ENCODE measurements around the gene BARD1.
"Not testable (repeated sequence)": the region's sequence is repeated elsewhere in the genome, so short reads cannot be mapped to it uniquely, and the experiment has no call there.

BARD1 gene

DNA sequence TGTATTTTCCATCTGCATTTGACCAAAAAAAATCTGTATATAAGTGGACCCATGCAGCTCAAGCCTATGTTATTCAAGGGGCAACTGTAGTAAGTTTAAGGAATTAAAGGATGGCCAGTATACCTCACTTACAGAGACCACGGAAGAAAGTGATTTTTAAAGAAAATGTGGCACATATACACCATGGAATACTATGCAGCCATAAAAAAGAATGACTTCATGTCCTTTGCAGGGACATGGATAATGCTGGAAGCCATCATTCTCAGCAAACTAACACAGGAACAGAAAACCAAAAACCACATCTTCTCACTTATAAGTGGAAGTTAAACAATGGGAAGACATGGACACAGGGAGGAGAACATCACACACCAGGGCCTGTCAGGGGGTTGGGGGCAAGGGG, 26.3 kb downstream of the BARD1 start:
- H4K12ac ChIP-seq (ENCODE audit: low read depth, low read length); H3K4ac ChIP-seq (ENCODE audit: low read depth, low read length); H3K14ac ChIP-seq (ENCODE audit: low read length); H4K8ac ChIP-seq (ENCODE audit: low read depth, low read length); H3K79me1 ChIP-seq (ENCODE audit: low read length); H2AK5ac ChIP-seq (ENCODE audit: low read length); H3K4me3 ChIP-seq (ENCODE audit: low read depth, low read length); H2BK120ac ChIP-seq (ENCODE audit: insufficient read depth, low read length, poor library complexity); H3K23ac ChIP-seq (ENCODE audit: low read length); H3K27me3 ChIP-seq (ENCODE audit: insufficient read depth, low read length); H3K9me3 ChIP-seq (ENCODE audit: insufficient read depth, low read depth, low read length); H3K36me3 ChIP-seq (ENCODE audit: control insufficient read depth in 1 of 2, insufficient read depth in 2 of 2, low read length in 2 of 2); H3K4me1 ChIP-seq (ENCODE audit: control insufficient read depth in 1 of 2, insufficient read depth in 2 of 2, low read length in 2 of 2); H3K18ac ChIP-seq (ENCODE audit: low read length); H2AFZ ChIP-seq (ENCODE audit: insufficient read depth, low read length, poor library complexity); H2BK5ac ChIP-seq (ENCODE audit: low read depth, low read length, poor library complexity); H2BK12ac ChIP-seq (ENCODE audit: low read length); H3K9ac ChIP-seq (ENCODE audit: low read length); H3K4me2 ChIP-seq (ENCODE audit: low read length); DNase-seq; H3K27ac ChIP-seq (ENCODE audit: low read depth, low read length); H4K91ac ChIP-seq (ENCODE audit: low read depth, low read length); H3K79me2 ChIP-seq (ENCODE audit: control insufficient read depth, insufficient read depth, low read length, poor library complexity): not testable (repeated sequence)
- WGBS (ENCODE audit: extremely low coverage, insufficient coverage, insufficient read length), result no CpG with 5 or more reads among the region's 1 CpG

DNA sequence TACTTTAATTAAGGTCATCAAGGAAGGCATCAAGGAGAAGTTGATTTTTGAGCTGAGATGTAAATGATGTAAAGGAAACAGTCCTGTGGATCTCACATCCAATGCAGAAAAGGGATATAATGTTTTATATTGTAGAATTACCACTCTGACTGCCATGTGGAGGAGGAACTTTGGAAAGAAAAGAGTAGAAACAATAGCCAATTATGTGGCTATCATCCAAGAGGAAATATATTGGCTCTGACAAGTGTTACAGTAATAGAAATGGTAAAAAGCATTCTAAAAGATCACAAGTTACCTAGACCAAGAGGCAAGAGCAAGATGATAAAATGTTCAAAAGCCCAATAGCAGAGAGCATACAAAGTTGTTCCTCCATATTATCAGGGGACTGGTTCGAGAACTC, 26.8 kb downstream of the BARD1 start:
- no peak overlapping the region for H3K27ac ChIP-seq (ENCODE audit: low read depth, low read length)
- H2AFZ ChIP-seq (ENCODE audit: insufficient read depth, low read length, poor library complexity), result no peak overlapping the region
- no peak overlapping the region for H4K8ac ChIP-seq (ENCODE audit: low read depth, low read length)
- no peak overlapping the region for H2BK120ac ChIP-seq (ENCODE audit: insufficient read depth, low read length, poor library complexity)
- no peak for DNase-seq
- H4K91ac ChIP-seq (ENCODE audit: low read depth, low read length), result no peak overlapping the region
- H3K23ac ChIP-seq (ENCODE audit: low read length), result no peak overlapping the region
- H3K9ac ChIP-seq (ENCODE audit: low read length), result no peak overlapping the region
- no peaks in the 10 kb centered on the region for H3K79me2 ChIP-seq (ENCODE audit: control insufficient read depth, insufficient read depth, low read length, poor library complexity)
- no peak overlapping the region for H3K18ac ChIP-seq (ENCODE audit: low read length)
- H3K4me3 ChIP-seq (ENCODE audit: low read depth, low read length), result no peak overlapping the region
- H3K4ac ChIP-seq (ENCODE audit: low read depth, low read length), result no peak overlapping the region
- no peak overlapping the region for H2AK5ac ChIP-seq (ENCODE audit: low read length)
- H2BK12ac ChIP-seq (ENCODE audit: low read length), result no peak overlapping the region
- no peak overlapping the region for H2BK5ac ChIP-seq (ENCODE audit: low read depth, low read length, poor library complexity)
- no peaks in the 10 kb centered on the region for H3K9me3 ChIP-seq (ENCODE audit: insufficient read depth, low read depth, low read length)
- no peak overlapping the region for H3K14ac ChIP-seq (ENCODE audit: low read length)
- no peaks in the 10 kb centered on the region for H3K79me1 ChIP-seq (ENCODE audit: low read length)
- peaks cover 2 to 10% of the 10 kb centered on the region in 2 experiments for H3K36me3 ChIP-seq (ENCODE audit: control insufficient read depth in 1 of 2, insufficient read depth in 2 of 2, low read length in 2 of 2)
- no peaks in the 10 kb centered on the region for H3K4me1 ChIP-seq (ENCODE audit: control insufficient read depth in 1 of 2, insufficient read depth in 2 of 2, low read length in 2 of 2)
- H4K12ac ChIP-seq (ENCODE audit: low read depth, low read length), result no peak overlapping the region
- no peaks in the 10 kb centered on the region for H3K27me3 ChIP-seq (ENCODE audit: insufficient read depth, low read length)
- H3K4me2 ChIP-seq (ENCODE audit: low read length), result no peak overlapping the region
- no CpG with 5 or more reads among the region's 1 CpG for WGBS (ENCODE audit: extremely low coverage, insufficient coverage, insufficient read length)

DNA sequence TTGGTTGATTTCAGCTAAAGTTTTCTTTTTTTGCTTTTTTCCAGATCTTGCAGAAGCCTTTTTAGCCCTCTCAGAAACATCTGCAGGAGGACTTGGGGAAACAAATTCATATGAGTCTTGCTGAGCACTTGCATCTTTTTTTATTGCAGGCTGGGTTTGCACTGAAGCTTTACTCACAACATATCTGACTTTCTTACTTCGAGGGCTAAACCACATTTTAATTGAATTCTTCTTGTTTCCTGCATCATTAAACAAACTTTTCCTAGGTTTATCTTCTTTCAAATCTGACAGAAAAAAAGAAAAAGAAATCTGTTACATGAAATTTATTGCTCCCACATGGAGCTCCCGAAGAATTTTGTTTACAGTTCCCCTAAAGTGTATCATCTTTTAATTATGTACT, 28.3 kb downstream of the BARD1 start:
- Histone ChIP-seq H2AFZ (ENCODE audit: insufficient read depth, low read length, poor library complexity) (no peak overlapping the region), H3K4me2 (ENCODE audit: low read length) (no peak overlapping the region), H2BK5ac (ENCODE audit: low read depth, low read length, poor library complexity) (no peak overlapping the region), H3K27me3 (ENCODE audit: insufficient read depth, low read length) (no peaks in the 10 kb centered on the region), H4K12ac (ENCODE audit: low read depth, low read length) (no peak overlapping the region), H2BK12ac (ENCODE audit: low read length) (no peak overlapping the region), H3K27ac (ENCODE audit: low read depth, low read length) (no peak overlapping the region), H3K9me3 (ENCODE audit: insufficient read depth, low read depth, low read length) (no peaks in the 10 kb centered on the region), H3K14ac (ENCODE audit: low read length) (no peak overlapping the region), H2BK120ac (ENCODE audit: insufficient read depth, low read length, poor library complexity) (no peak overlapping the region), H4K91ac (ENCODE audit: low read depth, low read length) (no peak overlapping the region), H3K4ac (ENCODE audit: low read depth, low read length) (no peak overlapping the region), H2AK5ac (ENCODE audit: low read length) (no peak overlapping the region), H3K4me3 (ENCODE audit: low read depth, low read length) (no peak overlapping the region), H3K4me1 (ENCODE audit: control insufficient read depth in 1 of 2, insufficient read depth in 2 of 2, low read length in 2 of 2) (no peaks in the 10 kb centered on the region), H3K36me3 (ENCODE audit: control insufficient read depth in 1 of 2, insufficient read depth in 2 of 2, low read length in 2 of 2) (peaks cover 2 to 10% of the 10 kb centered on the region in 2 experiments), H3K18ac (ENCODE audit: low read length) (no peak overlapping the region), H3K23ac (ENCODE audit: low read length) (no peak overlapping the region), H3K79me1 (ENCODE audit: low read length) (no peaks in the 10 kb centered on the region), H4K8ac (ENCODE audit: low read depth, low read length) (no peak overlapping the region), H3K9ac (ENCODE audit: low read length) (no peak overlapping the region), H3K79me2 (ENCODE audit: control insufficient read depth, insufficient read depth, low read length, poor library complexity) (no peaks in the 10 kb centered on the region)
- no peak for DNase-seq
- WGBS (ENCODE audit: extremely low coverage, insufficient coverage, insufficient read length), result no CpG with 5 or more reads among the region's 2 CpGs

DNA sequence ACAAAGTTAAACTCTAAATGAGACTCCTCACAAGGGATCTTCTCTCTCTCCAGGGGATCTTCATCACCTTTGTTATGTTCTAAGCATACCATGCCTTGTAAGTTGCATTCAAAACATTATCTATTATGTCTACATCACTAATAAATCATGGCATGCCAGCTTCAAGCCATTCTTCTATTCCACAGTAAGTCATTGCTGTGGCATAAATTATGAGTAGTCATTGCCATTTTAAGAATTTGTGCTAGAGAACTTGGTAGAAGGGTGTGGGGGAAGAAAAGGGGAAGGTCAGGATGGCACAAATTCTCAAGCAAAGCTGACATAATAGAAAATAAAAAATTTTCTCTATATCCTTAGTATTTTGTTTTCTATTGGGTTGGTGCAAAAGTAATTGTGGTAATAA, 33.5 kb downstream of the BARD1 start:
- H2BK5ac ChIP-seq (ENCODE audit: low read depth, low read length, poor library complexity), result no peak overlapping the region
- no peak overlapping the region for H3K4me3 ChIP-seq (ENCODE audit: low read depth, low read length)
- no peaks in the 10 kb centered on the region for H3K27me3 ChIP-seq (ENCODE audit: insufficient read depth, low read length)
- no peak for DNase-seq
- no peak overlapping the region for H3K4ac ChIP-seq (ENCODE audit: low read depth, low read length)
- no peak overlapping the region for H2BK120ac ChIP-seq (ENCODE audit: insufficient read depth, low read length, poor library complexity)
- H3K79me1 ChIP-seq (ENCODE audit: low read length), result no peaks in the 10 kb centered on the region
- no peak overlapping the region for H4K91ac ChIP-seq (ENCODE audit: low read depth, low read length)
- no peak overlapping the region for H3K9ac ChIP-seq (ENCODE audit: low read length)
- no peak overlapping the region for H3K18ac ChIP-seq (ENCODE audit: low read length)
- H3K79me2 ChIP-seq (ENCODE audit: control insufficient read depth, insufficient read depth, low read length, poor library complexity), result no peaks in the 10 kb centered on the region
- no peaks in the 10 kb centered on the region for H3K4me1 ChIP-seq (ENCODE audit: control insufficient read depth in 1 of 2, insufficient read depth in 2 of 2, low read length in 2 of 2)
- H3K36me3 ChIP-seq (ENCODE audit: control insufficient read depth in 1 of 2, insufficient read depth in 2 of 2, low read length in 2 of 2), result peaks cover 0 to 17% of the 10 kb centered on the region in 2 experiments
- no peak overlapping the region for H4K8ac ChIP-seq (ENCODE audit: low read depth, low read length)
- no peak overlapping the region for H3K27ac ChIP-seq (ENCODE audit: low read depth, low read length)
- H2AFZ ChIP-seq (ENCODE audit: insufficient read depth, low read length, poor library complexity), result no peak overlapping the region
- no peak overlapping the region for H4K12ac ChIP-seq (ENCODE audit: low read depth, low read length)
- H3K9me3 ChIP-seq (ENCODE audit: insufficient read depth, low read depth, low read length), result no peaks in the 10 kb centered on the region
- H3K4me2 ChIP-seq (ENCODE audit: low read length), result no peak overlapping the region
- H2AK5ac ChIP-seq (ENCODE audit: low read length), result no peak overlapping the region
- no peak overlapping the region for H3K23ac ChIP-seq (ENCODE audit: low read length)
- H2BK12ac ChIP-seq (ENCODE audit: low read length), result no peak overlapping the region
- no peak overlapping the region for H3K14ac ChIP-seq (ENCODE audit: low read length)

DNA sequence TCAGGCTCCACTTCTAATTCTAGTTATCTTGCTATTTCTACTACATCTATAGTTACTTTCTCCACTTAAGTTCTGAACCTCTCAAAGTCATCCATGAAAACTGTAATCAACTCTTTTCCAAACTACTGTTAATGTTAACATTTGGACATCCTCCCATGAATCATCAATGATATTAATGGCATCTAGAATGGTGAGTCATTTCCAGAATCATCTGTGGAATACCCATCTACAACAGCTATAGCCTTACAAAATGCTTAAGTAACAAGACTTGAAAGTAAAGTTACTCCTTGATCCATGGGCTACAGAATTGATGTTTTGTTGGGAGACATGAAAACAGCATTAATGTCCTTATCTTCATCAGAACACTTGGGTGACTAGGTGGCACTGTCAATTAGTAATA, 35.4 kb downstream of the BARD1 start:
- no peak overlapping the region for H2BK5ac ChIP-seq (ENCODE audit: low read depth, low read length, poor library complexity)
- H3K23ac ChIP-seq (ENCODE audit: low read length), result no peak overlapping the region
- peak in 1 of 2 donors; percentile 6 for DNase-seq
- H2AFZ ChIP-seq (ENCODE audit: insufficient read depth, low read length, poor library complexity), result no peak overlapping the region
- no peak overlapping the region for H3K4ac ChIP-seq (ENCODE audit: low read depth, low read length)
- H2AK5ac ChIP-seq (ENCODE audit: low read length), result no peak overlapping the region
- no peak overlapping the region for H3K18ac ChIP-seq (ENCODE audit: low read length)
- no peaks in the 10 kb centered on the region for H3K79me2 ChIP-seq (ENCODE audit: control insufficient read depth, insufficient read depth, low read length, poor library complexity)
- H3K9ac ChIP-seq (ENCODE audit: low read length), result no peak overlapping the region
- no peak overlapping the region for H3K4me3 ChIP-seq (ENCODE audit: low read depth, low read length)
- no peaks in the 10 kb centered on the region for H3K4me1 ChIP-seq (ENCODE audit: control insufficient read depth in 1 of 2, insufficient read depth in 2 of 2, low read length in 2 of 2)
- H4K91ac ChIP-seq (ENCODE audit: low read depth, low read length), result no peak overlapping the region
- H3K79me1 ChIP-seq (ENCODE audit: low read length), result no peaks in the 10 kb centered on the region
- H3K27me3 ChIP-seq (ENCODE audit: insufficient read depth, low read length), result no peaks in the 10 kb centered on the region
- H2BK12ac ChIP-seq (ENCODE audit: low read length), result no peak overlapping the region
- H3K27ac ChIP-seq (ENCODE audit: low read depth, low read length), result no peak overlapping the region
- H3K14ac ChIP-seq (ENCODE audit: low read length), result no peak overlapping the region
- no peak overlapping the region for H4K12ac ChIP-seq (ENCODE audit: low read depth, low read length)
- H3K4me2 ChIP-seq (ENCODE audit: low read length), result no peak overlapping the region
- peaks cover 0 to 7% of the 10 kb centered on the region in 2 experiments for H3K36me3 ChIP-seq (ENCODE audit: control insufficient read depth in 1 of 2, insufficient read depth in 2 of 2, low read length in 2 of 2)
- H3K9me3 ChIP-seq (ENCODE audit: insufficient read depth, low read depth, low read length), result no peaks in the 10 kb centered on the region
- H2BK120ac ChIP-seq (ENCODE audit: insufficient read depth, low read length, poor library complexity), result no peak overlapping the region
- no peak overlapping the region for H4K8ac ChIP-seq (ENCODE audit: low read depth, low read length)
